ENCODE results near the gene TSPAN14.

The TSPAN14 gene

GRCh38 chr10:80501913-80502521 lies 47.9 kb downstream of the TSPAN14 start:
- H3K9me3 ChIP-seq = no peaks in the 10 kb centered on the region
- TF ChIP-seq Cebpa-rat (IDR thresholded peaks at IDR 0.05) = no peak
- H3K36me3 ChIP-seq = peaks cover 48% of the 10 kb centered on the region
- peak overlapping the region; percentile 67 for H3K9ac ChIP-seq
- peak overlapping the region; percentile 84 for H3K27ac ChIP-seq
- H3K27me3 ChIP-seq = no peaks in the 10 kb centered on the region
- peak overlapping the region; percentile 90 for H3K4me2 ChIP-seq
- H3K4me3 ChIP-seq = no peak overlapping the region; the same call in 1 of the 2 replicates
- peaks cover 100% of the 10 kb centered on the region for H3K4me1 ChIP-seq
- H4K20me1 ChIP-seq = peaks cover 94% of the 10 kb centered on the region

GRCh38 chr10:80502621-80503583 lies 48.8 kb downstream of the TSPAN14 start:
- Histone ChIP-seq H3K36me3 (peaks cover 47% of the 10 kb centered on the region), H3K4me3 (no peak overlapping the region; the same call in 1 of the 2 replicates), H3K4me2 (peak overlapping the region; percentile 90)

GRCh38 chr10:80503584-80504157 lies 49.6 kb downstream of the TSPAN14 start:
- Histone ChIP-seq H4K20me1 (peaks cover 91% of the 10 kb centered on the region), H3K27me3 (no peaks in the 10 kb centered on the region), H3K36me3 (peaks cover 51% of the 10 kb centered on the region), H3K4me1 (peaks cover 100% of the 10 kb centered on the region), H3K4me3 (no peak overlapping the region), H3K4me2 (peak overlapping the region; percentile 90), H3K27ac (peak overlapping the region; percentile 84), H3K9me3 (no peaks in the 10 kb centered on the region), H3K9ac (peak overlapping the region; percentile 39; the same call in 1 of the 2 replicates)
- no peak for TF ChIP-seq Cebpa-rat (IDR thresholded peaks at IDR 0.05)

More at GRCh38 chr10:80502621-80503583, 48.8 kb downstream of the TSPAN14 start:
- H3K9me3 ChIP-seq = no peaks in the 10 kb centered on the region
- no peaks in the 10 kb centered on the region for H3K27me3 ChIP-seq
- peaks cover 92% of the 10 kb centered on the region for H4K20me1 ChIP-seq
- no peak for TF ChIP-seq Cebpa-rat (IDR thresholded peaks at IDR 0.05)
- peak overlapping the region; percentile 84 for H3K27ac ChIP-seq
- peaks cover 100% of the 10 kb centered on the region for H3K4me1 ChIP-seq
- H3K9ac ChIP-seq = peak overlapping the region; percentile 67

- no peaks in the 10 kb centered on the region for H3K9me3 ChIP-seq
- H3K36me3 ChIP-seq = peaks cover 53% of the 10 kb centered on the region
- H3K9ac ChIP-seq = peak overlapping the region; percentile 39
- H4K20me1 ChIP-seq = peaks cover 91% of the 10 kb centered on the region
- no peaks in the 10 kb centered on the region for H3K27me3 ChIP-seq
- H3K4me1 ChIP-seq = peaks cover 100% of the 10 kb centered on the region
- H3K4me2 ChIP-seq = peak overlapping the region; percentile 90
- TF ChIP-seq Cebpa-rat (IDR thresholded peaks at IDR 0.05) = no peak
- no peak overlapping the region for H3K4me3 ChIP-seq
- H3K27ac ChIP-seq = peak overlapping the region; percentile 84
These were observed 50.2 kb downstream of the TSPAN14 start for GRCh38 chr10:80504158-80504811.

DNA sequence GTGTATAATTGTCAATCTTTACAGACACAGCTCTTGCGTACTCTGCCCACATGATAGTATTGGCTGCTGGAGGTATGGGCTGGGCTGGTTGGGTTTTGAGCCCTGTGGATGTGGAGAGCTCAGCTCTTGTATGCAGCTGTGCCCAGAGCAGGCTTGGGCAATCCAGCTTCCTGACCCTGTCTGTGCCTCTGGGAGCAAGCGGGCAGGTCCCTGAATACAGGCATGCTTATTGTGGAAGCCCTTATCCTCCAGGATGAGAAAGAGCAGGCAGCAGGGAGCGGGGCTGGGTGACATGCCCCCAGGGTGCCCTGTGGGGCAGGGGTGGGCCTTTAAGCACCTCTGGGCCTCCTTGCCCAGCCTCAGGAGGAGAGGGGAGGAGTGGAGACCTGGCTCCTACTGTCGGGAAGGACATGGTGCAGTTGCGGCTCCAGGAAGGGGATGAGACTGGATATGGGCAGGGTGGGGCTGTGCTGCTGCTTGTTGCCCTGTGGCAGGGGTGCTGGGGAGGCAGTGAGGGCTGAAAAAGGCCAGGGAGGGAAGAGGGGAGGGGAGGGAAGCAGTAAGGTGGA lies 50.9 kb downstream of the TSPAN14 start:
- Histone ChIP-seq H3K9ac (peak overlapping the region; percentile 39), H4K20me1 (peaks cover 92% of the 10 kb centered on the region), H3K27me3 (no peaks in the 10 kb centered on the region), H3K9me3 (no peaks in the 10 kb centered on the region), H3K4me1 (peaks cover 100% of the 10 kb centered on the region), H3K36me3 (peaks cover 57% of the 10 kb centered on the region), H3K4me2 (peak overlapping the region; percentile 90), H3K4me3 (no peak overlapping the region), H3K27ac (peak overlapping the region; percentile 84)
- TF ChIP-seq Cebpa-rat (IDR thresholded peaks at IDR 0.05) = no peak

DNA sequence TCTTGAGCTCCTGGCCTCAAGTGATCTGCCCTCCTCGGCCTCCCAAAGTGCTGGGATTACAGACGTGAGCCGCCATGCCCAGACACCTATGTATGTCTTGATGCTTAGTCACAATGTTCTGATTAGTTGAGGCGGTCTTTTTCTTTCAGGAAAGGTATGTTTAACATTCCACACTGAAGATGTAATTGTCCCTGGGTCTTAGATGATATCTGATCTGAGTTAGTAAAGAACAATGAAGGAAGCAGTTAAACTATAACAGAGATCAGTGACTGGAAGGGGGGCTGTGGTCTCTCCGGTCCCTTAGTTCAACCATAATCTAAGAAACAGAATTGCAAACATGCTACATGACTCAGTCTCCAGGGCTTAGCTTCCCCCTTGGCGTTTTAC lies 52.1 kb downstream of the TSPAN14 start:
- Histone ChIP-seq H3K4me3 (no peak overlapping the region), H4K20me1 (peaks cover 93% of the 10 kb centered on the region), H3K36me3 (peaks cover 64% of the 10 kb centered on the region), H3K9me3 (no peaks in the 10 kb centered on the region), H3K4me2 (peak overlapping the region; percentile 90), H3K27ac (peak overlapping the region; percentile 84), H3K9ac (peak overlapping the region; percentile 69), H3K27me3 (no peaks in the 10 kb centered on the region), H3K4me1 (peaks cover 100% of the 10 kb centered on the region)
- TF ChIP-seq Cebpa-rat (IDR thresholded peaks at IDR 0.05) = no peak

- Histone ChIP-seq H3K4me1 (peaks cover 100% of the 10 kb centered on the region), H3K4me2 (peak overlapping the region; percentile 90), H3K9ac (peak overlapping the region; percentile 69)
These were observed 52.9 kb downstream of the TSPAN14 start for GRCh38 chr10:80506836-80507487.

GRCh38 chr10:80509108-80509402 lies 54.9 kb downstream of the TSPAN14 start:
- Histone ChIP-seq H3K9me3 (no peaks in the 10 kb centered on the region), H4K20me1 (peaks cover 88% of the 10 kb centered on the region), H3K27ac (peak overlapping the region; percentile 79), H3K4me2 (peak overlapping the region; percentile 90), H3K27me3 (no peaks in the 10 kb centered on the region), H3K4me3 (peak overlapping the region; percentile 43), H3K9ac (peak overlapping the region; percentile 71), H3K4me1 (peaks cover 100% of the 10 kb centered on the region), H3K36me3 (peaks cover 81% of the 10 kb centered on the region)
- TF ChIP-seq Cebpa-rat (IDR thresholded peaks at IDR 0.05) = no peak

More at GRCh38 chr10:80506836-80507487, 52.9 kb downstream of the TSPAN14 start:
- H3K27ac ChIP-seq = peak overlapping the region; percentile 84
- no peak for TF ChIP-seq Cebpa-rat (IDR thresholded peaks at IDR 0.05)
- no peaks in the 10 kb centered on the region for H3K27me3 ChIP-seq
- H3K4me3 ChIP-seq = peak overlapping the region; percentile 18; the same call in 1 of the 2 replicates
- peaks cover 64% of the 10 kb centered on the region for H3K36me3 ChIP-seq
- no peaks in the 10 kb centered on the region for H3K9me3 ChIP-seq
- peaks cover 88% of the 10 kb centered on the region for H4K20me1 ChIP-seq
